GM19043 (cell line): ENCODE results near the gene IL21R.
"Not testable (repeated sequence)": the region's sequence is repeated elsewhere in the genome, so short reads cannot be mapped to it uniquely, and the experiment has no call there.

ENCODE experiments used
- ATAC-seq: cut with Tn5 transposase; IDR thresholded peaks from one replicate; pipeline ENCODE4 v1.9.1; 2021; ENCODE audit warnings: low read depth; ENCODE audit not compliant: unreplicated experiment

IL21R gene

GRCh38 chr16:27424772-27425498 is 23.0 kb downstream of the IL21R start:
- no peak for ATAC-seq

GRCh38 chr16:27425961-27426360 is 24.0 kb downstream of the IL21R start:
- no peak for ATAC-seq

DNA sequence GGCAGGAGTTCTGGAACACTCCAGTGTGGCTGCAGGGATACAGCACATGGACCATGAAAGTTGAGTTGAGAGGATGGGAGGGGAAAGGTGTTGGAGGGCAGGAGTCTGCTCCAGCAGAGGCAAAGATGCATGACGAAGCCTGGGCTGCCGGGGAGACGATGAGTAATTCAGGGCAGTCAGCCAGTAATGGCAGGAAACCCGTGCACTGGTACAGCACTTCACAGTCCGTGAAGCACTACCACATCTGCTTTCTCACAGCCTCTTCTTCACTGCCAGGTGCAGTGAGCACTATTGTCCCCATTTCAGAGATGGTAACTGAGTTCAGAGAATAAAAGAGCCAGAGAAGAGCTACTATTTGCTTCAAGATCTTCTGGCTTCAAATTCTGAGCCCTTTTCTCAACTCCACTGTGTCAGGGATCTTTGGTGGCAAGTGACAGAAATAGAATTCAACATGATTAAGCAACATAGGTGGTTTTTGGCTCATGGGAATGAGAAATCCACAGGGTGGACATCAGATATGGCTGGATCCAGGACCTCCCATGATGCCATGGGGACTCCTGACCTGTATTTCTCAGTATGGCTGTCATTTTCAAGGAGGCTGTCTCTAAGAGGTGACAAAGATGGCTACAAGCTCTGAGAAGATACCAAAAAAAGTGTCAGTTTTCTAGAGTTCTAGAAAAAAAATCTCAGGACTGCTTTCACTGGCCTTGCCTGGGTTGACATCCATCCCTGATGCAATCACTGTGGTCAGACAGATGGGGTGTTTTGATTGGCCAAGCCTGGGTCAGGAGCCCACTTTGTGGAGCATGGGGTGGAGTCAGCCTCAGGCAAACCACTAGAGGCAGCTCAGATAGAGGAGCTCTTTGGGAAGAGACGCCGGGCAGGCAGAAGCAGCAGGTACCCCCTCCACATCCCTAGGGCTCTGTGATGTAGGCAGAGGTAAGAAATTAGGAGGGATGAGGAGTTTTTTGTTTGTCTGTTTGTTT is 24.7 kb downstream of the IL21R start:
- peak; percentile 79 for ATAC-seq

DNA sequence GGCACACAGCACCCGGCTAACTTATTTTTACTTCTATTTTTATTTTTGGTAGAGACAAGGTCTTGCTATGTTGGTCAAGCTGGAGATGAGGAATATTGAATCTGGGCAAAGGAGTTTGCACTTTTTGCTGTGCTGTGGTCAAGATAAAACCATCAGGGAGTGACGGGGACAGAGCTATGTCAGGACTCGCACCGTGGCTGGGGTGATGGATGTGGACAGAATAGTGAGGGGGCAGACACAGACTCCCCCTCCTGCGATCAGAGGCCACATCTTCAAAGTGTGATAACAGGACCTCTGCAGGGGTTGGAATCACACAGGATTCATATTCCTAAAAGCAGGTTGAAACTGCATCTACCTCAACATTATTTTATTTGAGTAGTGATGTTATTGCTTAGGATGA is 25.6 kb downstream of the IL21R start:
- no peak for ATAC-seq

DNA sequence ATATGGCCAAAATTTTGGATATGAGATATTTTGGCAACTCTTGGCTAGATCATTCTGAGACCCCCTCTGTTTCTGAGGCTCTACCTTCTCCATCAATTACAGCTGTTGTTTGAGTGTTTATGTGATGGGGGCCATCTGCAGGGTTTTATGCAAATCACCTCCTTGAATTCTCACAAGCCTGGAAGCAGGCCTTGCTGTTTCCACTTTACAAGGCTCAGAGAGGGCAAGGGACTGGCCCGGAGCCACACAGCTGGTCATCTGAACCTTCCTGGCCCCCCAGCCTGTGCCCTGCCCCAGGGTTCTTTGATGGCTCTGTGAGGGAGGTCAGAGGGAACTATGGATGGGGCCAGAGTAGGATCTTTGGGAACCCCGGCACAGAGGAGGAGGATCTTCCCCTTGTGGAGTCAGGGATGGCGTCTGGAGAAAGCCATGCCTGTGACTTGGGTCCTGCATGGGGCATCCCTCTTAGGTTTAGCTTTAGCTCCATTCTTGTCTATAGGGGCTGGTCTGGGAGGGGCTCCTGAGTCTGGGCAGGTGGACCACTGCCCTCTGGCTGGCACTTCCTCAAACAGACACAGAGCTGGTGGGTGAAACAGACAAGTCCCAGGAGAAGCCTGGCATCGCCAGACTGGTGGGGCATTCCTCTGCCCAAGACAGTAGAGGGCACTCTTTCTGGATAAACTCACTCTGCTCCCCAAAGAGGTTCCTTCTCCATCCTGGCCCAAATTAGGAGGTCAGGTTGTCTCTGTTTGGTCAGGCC is 26.2 kb downstream of the IL21R start:
- no peak for ATAC-seq

DNA sequence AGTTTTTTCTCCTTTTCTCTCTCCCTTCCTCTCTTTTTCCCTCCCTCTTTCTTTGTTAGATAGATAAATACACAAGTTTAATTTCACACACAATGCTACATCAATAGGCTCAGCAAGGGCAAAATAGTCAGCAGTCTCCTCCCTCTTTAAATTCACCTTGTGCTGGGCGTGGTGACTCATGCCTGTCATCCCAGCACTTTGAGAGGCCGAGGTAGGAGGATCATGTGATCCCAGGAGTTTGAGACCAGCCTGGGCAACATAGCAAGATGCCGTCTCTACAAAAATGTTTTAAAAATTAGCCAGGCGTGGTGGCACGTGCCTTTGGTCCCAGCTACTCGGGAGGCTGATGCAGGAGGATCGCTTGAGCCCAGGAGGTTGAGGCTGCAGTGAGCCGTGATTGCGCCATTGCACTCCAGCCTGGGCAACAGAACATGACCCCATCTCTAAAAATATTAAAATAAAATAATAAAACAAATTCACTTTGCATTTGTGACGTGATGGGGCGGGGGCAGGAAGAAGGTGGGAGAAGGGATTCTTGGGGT is 27.4 kb downstream of the IL21R start:
- ATAC-seq: no peak

DNA sequence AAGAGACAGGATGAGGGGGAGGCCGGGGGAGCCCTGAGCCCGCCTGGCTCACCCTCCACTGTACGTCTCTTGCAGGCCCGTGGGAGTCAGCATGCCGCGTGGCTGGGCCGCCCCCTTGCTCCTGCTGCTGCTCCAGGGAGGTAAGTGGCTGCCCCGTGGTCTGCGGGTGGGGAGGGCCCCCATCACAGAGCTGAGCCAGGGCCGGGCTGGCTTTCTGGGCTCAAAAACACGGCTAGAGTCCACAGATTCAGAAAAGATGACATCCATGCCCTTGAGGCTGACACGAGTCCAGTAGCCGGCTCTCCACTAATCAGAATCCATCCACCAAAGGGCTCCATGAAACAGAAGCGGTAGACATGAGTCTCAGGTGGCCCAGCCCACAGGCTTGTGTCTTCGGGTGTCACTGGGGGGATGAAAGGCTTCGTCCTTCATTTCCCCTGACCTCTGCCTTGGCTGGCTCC is 28.0 kb downstream of the IL21R start:
- no peak for ATAC-seq

- no peak for ATAC-seq
Measured at GRCh38 chr16:27430512-27430911, 28.5 kb downstream of the IL21R start.

DNA sequence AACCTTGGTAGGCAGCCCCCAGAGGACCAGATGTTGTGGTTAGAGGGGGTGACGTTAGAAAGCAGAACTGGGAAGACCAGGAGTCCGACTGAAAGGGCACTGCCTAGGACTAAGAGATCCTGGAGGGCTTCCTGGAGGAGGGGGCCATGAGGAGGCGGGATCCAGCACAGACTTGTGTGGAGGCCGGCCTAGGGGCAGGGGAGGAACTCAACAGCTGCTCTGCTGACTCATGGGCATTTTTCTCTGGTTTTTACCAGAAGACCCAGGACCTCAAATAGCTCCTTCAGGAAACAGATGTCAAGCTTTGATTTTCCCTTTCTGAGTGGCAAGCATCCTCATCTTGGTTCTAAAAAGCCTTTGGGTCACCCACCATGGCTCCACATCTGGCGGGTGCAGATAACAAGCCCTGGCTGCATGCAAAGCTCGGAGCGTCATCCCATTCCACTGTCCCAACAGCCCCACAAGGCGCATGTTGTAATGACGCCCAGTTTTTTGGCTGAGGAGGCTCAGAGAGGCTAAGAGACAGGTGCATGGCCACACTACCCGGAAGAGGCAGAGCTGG is 29.0 kb downstream of the IL21R start:
- ATAC-seq: no peak

DNA sequence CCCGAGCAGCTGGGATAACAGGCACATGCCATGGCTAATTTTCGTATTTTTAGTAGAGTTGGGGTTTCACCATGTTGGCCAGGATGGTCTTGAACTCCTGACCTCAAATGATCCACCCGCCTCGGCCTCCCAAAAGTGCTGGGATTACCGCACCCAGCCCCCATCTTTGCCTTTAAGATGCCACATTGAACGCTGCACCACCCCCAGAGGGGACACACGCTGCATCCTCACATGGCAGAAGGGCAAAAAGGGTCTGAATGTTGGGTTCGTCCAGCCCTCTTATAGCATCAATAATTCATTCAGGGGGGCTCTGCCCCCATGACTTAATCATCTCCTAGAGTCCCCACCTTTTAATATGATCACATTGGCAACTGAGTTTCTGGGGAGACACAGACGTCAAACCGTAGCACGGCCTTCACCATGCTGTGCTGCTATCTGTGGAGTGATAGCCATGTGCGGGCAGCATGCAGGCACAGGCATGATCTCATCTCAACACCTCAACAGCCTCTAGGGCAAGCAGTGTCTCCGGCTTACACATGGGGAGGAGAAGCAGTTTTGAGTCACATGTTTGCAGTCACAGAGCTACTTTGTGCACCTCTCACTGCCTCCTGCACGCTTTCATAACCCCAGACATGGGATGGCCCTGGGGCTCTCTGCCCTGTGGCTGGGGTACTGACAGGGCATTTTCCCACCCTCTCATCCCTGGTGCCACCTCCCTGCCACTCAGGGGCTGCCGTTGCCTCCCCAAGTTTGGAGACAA is 30.0 kb downstream of the IL21R start:
- no peak for ATAC-seq

DNA sequence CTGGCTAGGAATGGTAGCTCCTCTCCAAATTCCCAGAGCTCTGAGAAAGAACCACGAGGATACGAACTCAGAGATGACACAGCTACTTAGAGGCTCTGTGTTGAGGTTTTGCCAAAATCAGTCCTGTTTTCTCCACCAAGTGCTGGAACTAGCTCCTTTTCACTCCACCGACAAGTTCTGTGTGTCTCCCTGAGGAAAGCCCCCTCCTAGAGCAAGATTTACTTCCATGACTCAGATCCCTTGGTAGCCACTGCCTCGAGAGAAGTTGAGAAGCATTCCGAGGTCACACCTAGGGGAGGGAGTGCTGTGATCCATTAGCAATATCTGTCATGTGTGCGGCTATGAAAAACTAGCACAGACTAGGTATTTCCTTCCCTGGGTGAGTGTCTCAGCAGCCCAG is 30.6 kb downstream of the IL21R start:
- no peak for ATAC-seq

- not testable (repeated sequence) for ATAC-seq
Measured at GRCh38 chr16:27433191-27433590, 31.2 kb downstream of the IL21R start.

DNA sequence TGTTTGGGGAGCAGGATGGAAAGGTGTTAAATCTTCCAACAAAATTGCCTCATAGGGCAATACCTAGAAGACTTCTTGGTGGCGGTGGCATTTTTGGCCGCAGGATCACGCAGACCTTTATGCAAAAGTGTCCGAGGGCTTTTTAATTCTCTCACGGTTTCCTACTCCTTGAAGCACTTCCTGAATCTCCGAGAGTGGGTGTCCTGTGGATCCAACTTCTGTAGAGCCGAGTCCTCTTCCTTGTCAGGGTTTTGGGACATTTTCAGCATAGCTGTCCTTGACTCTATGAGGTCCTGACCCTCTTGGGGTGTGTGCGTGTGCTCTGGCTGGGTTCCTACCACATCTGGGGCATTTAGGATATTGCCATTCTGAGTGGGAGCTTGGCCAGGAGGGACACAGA is 31.7 kb downstream of the IL21R start:
- ATAC-seq: no peak

GRCh38 chr16:27434141-27435051 is 32.4 kb downstream of the IL21R start:
- ATAC-seq: no peak

GRCh38 chr16:27435146-27435545 is 33.2 kb downstream of the IL21R start:
- not testable (repeated sequence) for ATAC-seq

GRCh38 chr16:27436065-27436464 is 34.1 kb downstream of the IL21R start:
- ATAC-seq: no peak

GRCh38 chr16:27436921-27437650 is 35.1 kb downstream of the IL21R start:
- no peak for ATAC-seq

DNA sequence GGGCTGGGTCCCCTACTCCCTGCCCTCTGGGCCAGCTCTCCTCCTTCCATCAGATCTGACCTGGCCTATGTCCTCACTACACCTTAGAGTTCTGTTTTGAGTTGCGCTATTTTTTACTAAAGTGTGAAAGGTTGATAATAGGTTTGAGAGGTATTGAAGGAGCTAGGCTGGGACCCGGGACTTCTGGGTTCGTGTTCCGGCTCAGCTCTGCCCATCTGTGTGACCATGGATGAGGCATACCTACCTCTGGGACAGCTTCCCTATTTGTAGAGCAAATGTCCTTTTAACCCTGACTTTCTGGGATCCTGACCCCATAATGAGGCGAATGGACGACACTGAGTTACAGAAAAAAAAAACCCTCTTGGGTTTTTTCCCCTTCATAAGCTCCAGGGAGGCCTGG is 36.0 kb downstream of the IL21R start:
- no peak for ATAC-seq
